ENCODE data around the gene MOCS2. TPM values are rescaled to one million over a fixed set of nuclear protein-coding genes. Genes with fewer than 3 reads are reported as not detected.

The MOCS2 gene
- total RNA-seq, 1 experiment from 2014 or later, result 14.4 TPM

- CTCF ChIA-PET, result no interaction called here
- Mint-ChIP-seq H3K36me3 (no peaks in the 10 kb centered on the region), H3K9me3 (no peaks in the 10 kb centered on the region), H3K27me3 (ENCODE audit: low read depth) (no peaks in the 10 kb centered on the region), H3K27ac (no peak overlapping the region), H3K4me3 (no peak overlapping the region), H3K4me1 (no peaks in the 10 kb centered on the region)
- POLR2A ChIA-PET, result no interaction called here
- ATAC-seq, result no peak
- no peak for DNase-seq (ENCODE audit: low spot score)
- no peak for TF ChIP-seq HMGA2 (CRISPR knock-in tag; IDR thresholded peaks at IDR 0.05)
Measured at GRCh38 chr5:53067641-53068040, 41.9 kb downstream of the MOCS2 start.

- POLR2A ChIA-PET, result no interaction called here
Measured at GRCh38 chr5:53066088-53066487, 43.5 kb downstream of the MOCS2 start.

DNA sequence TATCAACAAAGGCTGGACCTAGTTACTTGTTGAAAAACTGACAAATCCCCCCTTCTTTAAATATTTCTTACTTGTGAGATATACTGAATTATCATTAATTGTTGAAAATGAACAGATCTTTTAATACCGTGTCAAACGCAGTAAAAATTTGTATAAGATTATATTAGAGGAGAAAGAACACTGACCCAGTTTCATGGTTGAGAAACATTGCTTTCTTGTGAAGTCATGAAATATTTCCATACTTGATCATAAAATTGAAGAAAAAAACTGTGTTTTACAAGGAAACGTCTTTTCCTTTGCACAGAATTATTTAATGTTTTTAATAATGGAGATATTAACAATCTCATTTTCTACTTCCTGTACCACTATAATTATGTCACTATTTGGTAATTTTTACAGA, 45.8 kb downstream of the MOCS2 start:
- no peak overlapping the region for H3K27ac Mint-ChIP-seq
- TF ChIP-seq, protein P1, sequence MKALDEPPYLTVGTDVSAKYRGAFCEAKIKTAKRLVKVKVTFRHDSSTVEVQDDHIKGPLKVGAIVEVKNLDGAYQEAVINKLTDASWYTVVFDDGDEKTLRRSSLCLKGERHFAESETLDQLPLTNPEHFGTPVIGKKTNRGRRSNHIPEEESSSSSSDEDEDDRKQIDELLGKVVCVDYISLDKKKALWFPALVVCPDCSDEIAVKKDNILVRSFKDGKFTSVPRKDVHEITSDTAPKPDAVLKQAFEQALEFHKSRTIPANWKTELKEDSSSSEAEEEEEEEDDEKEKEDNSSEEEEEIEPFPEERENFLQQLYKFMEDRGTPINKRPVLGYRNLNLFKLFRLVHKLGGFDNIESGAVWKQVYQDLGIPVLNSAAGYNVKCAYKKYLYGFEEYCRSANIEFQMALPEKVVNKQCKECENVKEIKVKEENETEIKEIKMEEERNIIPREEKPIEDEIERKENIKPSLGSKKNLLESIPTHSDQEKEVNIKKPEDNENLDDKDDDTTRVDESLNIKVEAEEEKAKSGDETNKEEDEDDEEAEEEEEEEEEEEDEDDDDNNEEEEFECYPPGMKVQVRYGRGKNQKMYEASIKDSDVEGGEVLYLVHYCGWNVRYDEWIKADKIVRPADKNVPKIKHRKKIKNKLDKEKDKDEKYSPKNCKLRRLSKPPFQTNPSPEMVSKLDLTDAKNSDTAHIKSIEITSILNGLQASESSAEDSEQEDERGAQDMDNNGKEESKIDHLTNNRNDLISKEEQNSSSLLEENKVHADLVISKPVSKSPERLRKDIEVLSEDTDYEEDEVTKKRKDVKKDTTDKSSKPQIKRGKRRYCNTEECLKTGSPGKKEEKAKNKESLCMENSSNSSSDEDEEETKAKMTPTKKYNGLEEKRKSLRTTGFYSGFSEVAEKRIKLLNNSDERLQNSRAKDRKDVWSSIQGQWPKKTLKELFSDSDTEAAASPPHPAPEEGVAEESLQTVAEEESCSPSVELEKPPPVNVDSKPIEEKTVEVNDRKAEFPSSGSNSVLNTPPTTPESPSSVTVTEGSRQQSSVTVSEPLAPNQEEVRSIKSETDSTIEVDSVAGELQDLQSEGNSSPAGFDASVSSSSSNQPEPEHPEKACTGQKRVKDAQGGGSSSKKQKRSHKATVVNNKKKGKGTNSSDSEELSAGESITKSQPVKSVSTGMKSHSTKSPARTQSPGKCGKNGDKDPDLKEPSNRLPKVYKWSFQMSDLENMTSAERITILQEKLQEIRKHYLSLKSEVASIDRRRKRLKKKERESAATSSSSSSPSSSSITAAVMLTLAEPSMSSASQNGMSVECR (CRISPR knock-in tag; IDR thresholded peaks at IDR 0.05; ENCODE audit: borderline replicate concordance), result no peak
- no peak for TF ChIP-seq ZNF138 (CRISPR knock-in tag; conservative IDR thresholded peaks at IDR 0.05)
- no peak for TF ChIP-seq ZNF423 (CRISPR knock-in tag; IDR thresholded peaks at IDR 0.05)
- TF ChIP-seq ESRRA (CRISPR knock-in tag; IDR thresholded peaks at IDR 0.05; ENCODE audit: borderline replicate concordance), result no peak
- TF ChIP-seq ZNF121 (CRISPR knock-in tag; IDR thresholded peaks at IDR 0.05), result no peak
- TF ChIP-seq, protein P2, sequence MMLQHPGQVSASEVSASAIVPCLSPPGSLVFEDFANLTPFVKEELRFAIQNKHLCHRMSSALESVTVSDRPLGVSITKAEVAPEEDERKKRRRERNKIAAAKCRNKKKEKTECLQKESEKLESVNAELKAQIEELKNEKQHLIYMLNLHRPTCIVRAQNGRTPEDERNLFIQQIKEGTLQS (CRISPR knock-in tag; conservative IDR thresholded peaks at IDR 0.05), result no peak
- TF ChIP-seq MXD4 (CRISPR knock-in tag; IDR thresholded peaks at IDR 0.05; ENCODE audit: borderline replicate concordance), result no peak
- no peak for TF ChIP-seq ZNF317 (CRISPR knock-in tag; IDR thresholded peaks at IDR 0.05; ENCODE audit: borderline replicate concordance, low read depth)
- TF ChIP-seq ZNF232 (CRISPR knock-in tag; IDR thresholded peaks at IDR 0.05), result no peak
- TF ChIP-seq ZNF281 (CRISPR knock-in tag; IDR thresholded peaks at IDR 0.05), result no peak

More at GRCh38 chr5:53066088-53066487, 43.5 kb downstream of the MOCS2 start:
- CTCF ChIA-PET, result no interaction called here
- no peaks in the 10 kb centered on the region for H3K27me3 Mint-ChIP-seq (ENCODE audit: low read depth)
- H3K4me3 Mint-ChIP-seq, result no peak overlapping the region
- no peaks in the 10 kb centered on the region for H3K36me3 Mint-ChIP-seq
- H3K4me1 Mint-ChIP-seq, result no peaks in the 10 kb centered on the region
- H3K9me3 Mint-ChIP-seq, result no peaks in the 10 kb centered on the region
- TF ChIP-seq SMAD3 (CRISPR knock-in tag; IDR thresholded peaks at IDR 0.05; ENCODE audit: borderline replicate concordance) (no peak), ZNF281 (CRISPR knock-in tag; IDR thresholded peaks at IDR 0.05) (no peak)
- TF ChIP-seq, protein P3, sequence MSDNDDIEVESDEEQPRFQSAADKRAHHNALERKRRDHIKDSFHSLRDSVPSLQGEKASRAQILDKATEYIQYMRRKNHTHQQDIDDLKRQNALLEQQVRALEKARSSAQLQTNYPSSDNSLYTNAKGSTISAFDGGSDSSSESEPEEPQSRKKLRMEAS (CRISPR knock-in tag; IDR thresholded peaks at IDR 0.05), result no peak
- TF ChIP-seq, protein P4, sequence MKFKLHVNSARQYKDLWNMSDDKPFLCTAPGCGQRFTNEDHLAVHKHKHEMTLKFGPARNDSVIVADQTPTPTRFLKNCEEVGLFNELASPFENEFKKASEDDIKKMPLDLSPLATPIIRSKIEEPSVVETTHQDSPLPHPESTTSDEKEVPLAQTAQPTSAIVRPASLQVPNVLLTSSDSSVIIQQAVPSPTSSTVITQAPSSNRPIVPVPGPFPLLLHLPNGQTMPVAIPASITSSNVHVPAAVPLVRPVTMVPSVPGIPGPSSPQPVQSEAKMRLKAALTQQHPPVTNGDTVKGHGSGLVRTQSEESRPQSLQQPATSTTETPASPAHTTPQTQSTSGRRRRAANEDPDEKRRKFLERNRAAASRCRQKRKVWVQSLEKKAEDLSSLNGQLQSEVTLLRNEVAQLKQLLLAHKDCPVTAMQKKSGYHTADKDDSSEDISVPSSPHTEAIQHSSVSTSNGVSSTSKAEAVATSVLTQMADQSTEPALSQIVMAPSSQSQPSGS (CRISPR knock-in tag; IDR thresholded peaks at IDR 0.05; ENCODE audit: borderline replicate concordance, low read depth), result no peak
- DNase-seq (ENCODE audit: low spot score) (no peak), ATAC-seq (no peak)
- no peak overlapping the region for H3K27ac Mint-ChIP-seq

More for the DNA sequence above, 45.8 kb downstream of the MOCS2 start:
- no peak for DNase-seq (ENCODE audit: low spot score)
- no peak for ATAC-seq
- Mint-ChIP-seq H3K9me3 (no peaks in the 10 kb centered on the region), H3K4me3 (no peak overlapping the region), H3K36me3 (no peaks in the 10 kb centered on the region), H3K27me3 (ENCODE audit: low read depth) (no peaks in the 10 kb centered on the region), H3K4me1 (no peaks in the 10 kb centered on the region)
- ChIA-PET CTCF (no interaction called here), POLR2A (no interaction called here)

Measured in WTC11 (cell line).